ENCODE results near the gene CAMTA1. TPM values are rescaled to one million over a fixed set of nuclear protein-coding genes. Genes with fewer than 3 reads are reported as not detected.

CAMTA1 gene
- polyA plus RNA-seq, 1 of the 3 experiments (the other 2 are of a cell fraction) = 63.1 TPM

DNA sequence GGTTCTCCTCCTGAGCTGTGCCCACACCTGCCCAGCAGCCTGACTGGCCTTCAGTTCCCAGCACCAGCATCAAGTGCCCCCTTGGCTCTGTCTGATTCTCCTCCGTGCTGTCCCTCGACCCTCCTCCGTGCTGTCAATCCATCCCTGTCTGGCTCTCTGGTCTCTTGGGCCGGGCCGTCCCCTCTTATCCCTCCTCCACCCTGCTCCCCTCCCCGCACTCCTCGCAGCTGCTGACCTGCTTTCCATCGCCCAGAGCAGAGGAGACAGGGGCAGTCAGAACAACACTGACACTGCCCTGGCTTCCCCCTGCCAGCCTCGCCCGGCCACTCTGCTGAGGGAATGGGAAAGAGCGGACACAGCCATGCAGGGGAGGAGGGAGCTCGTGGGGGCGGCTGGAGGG lies 267.4 kb downstream of the CAMTA1 start:
- H3F3A ChIP-seq (replicated peaks; ENCODE audit: insufficient read depth) = no peaks in the 10 kb centered on the region
- H3K9me3 ChIP-seq = no peaks in the 10 kb centered on the region
- H3K27ac ChIP-seq (ENCODE audit: low read depth in 2 of 2, low read length in 1 of 2) = no peak overlapping the region
- H4K20me1 ChIP-seq (ENCODE audit: insufficient read depth) = no peaks in the 10 kb centered on the region
- POLR2A ChIA-PET = no interaction called here
- no peaks in the 10 kb centered on the region for H3K79me2 ChIP-seq (ENCODE audit: insufficient read depth)
- DNase-seq = no peak
- H3K36me3 ChIP-seq (replicated peaks in 1 of 2; ENCODE audit: control insufficient read depth in 1 of 2, insufficient read depth in 2 of 2, low read length in 1 of 2) = no peaks in the 10 kb centered on the region
- H3K4me1 ChIP-seq (ENCODE audit: control insufficient read depth in 1 of 2, insufficient read depth in 2 of 2, low read depth in 1 of 2, low read length in 1 of 2) = peaks cover 0 to under 1% of the 10 kb centered on the region in 2 experiments; a peak in 1 of 4 replicates
- H3K9me2 ChIP-seq = no peaks in the 10 kb centered on the region
- CTCF ChIA-PET = interaction anchor here (1.5 to 3.5 kb wide), 2 partner anchors 10 to 18 kb away, joined by 6 to 14 read pairs; no protein-coding TSS in a partner anchor
- no peak overlapping the region for H2AFZ ChIP-seq (ENCODE audit: low read depth)
- no peak overlapping the region for H3K4me3 ChIP-seq (ENCODE audit: low read depth in 2 of 2, low read length in 1 of 2)
- no peaks in the 10 kb centered on the region for H3K27me3 ChIP-seq (ENCODE audit: insufficient read depth)
- 72% methylated on average over 12 of the region's 13 CpGs for WGBS (ENCODE audit: low lambda C conversion rate)
- TF ChIP-seq EZH2phosphoT487 (IDR thresholded peaks at IDR 0.05; ENCODE audit: borderline replicate concordance, low read depth) (no peak), ZBTB33 (IDR thresholded peaks at IDR 0.05; ENCODE audit: borderline replicate concordance, low read depth) (no peak), REST (IDR thresholded peaks at IDR 0.05; ENCODE audit: low read depth, low read length) (no peak), GABPA (IDR thresholded peaks at IDR 0.05; ENCODE audit: low read depth) (no peak), GATA2 (CRISPR knock-in tag; IDR thresholded peaks at IDR 0.05) (no peak), RAD21 (IDR thresholded peaks at IDR 0.05; ENCODE audit: low read length) (no peak), FOSL2 (IDR thresholded peaks at IDR 0.05; ENCODE audit: borderline replicate concordance, low read depth) (no peak)
- no peak overlapping the region for H3K9ac ChIP-seq
- H3K4me2 ChIP-seq = no peak overlapping the region

GRCh38 chr1:7060745-7061144 lies 275.5 kb downstream of the CAMTA1 start:
- Histone ChIP-seq H3K4me3 (ENCODE audit: low read depth in 2 of 2, low read length in 1 of 2) (no peak overlapping the region), H3F3A (replicated peaks; ENCODE audit: insufficient read depth) (no peaks in the 10 kb centered on the region), H2AFZ (ENCODE audit: low read depth) (no peak overlapping the region), H3K79me2 (ENCODE audit: insufficient read depth) (no peaks in the 10 kb centered on the region), H3K9me2 (no peaks in the 10 kb centered on the region), H3K4me2 (no peak overlapping the region), H3K27ac (ENCODE audit: low read depth in 2 of 2, low read length in 1 of 2) (no peak overlapping the region), H4K20me1 (ENCODE audit: insufficient read depth) (no peaks in the 10 kb centered on the region), H3K36me3 (replicated peaks in 1 of 2; ENCODE audit: control insufficient read depth in 1 of 2, insufficient read depth in 2 of 2, low read length in 1 of 2) (no peaks in the 10 kb centered on the region), H3K9ac (no peak overlapping the region), H3K27me3 (ENCODE audit: insufficient read depth) (no peaks in the 10 kb centered on the region), H3K4me1 (ENCODE audit: control insufficient read depth in 1 of 2, insufficient read depth in 2 of 2, low read depth in 1 of 2, low read length in 1 of 2) (no peaks in the 10 kb centered on the region), H3K9me3 (no peaks in the 10 kb centered on the region)
- DNase-seq = no peak
- ChIA-PET CTCF (interaction anchor here (1.2 to 2.4 kb wide), 4 partner anchors 11 to 606 kb away, joined by 3 to 26 read pairs (median 4); no protein-coding TSS in a partner anchor), POLR2A (no interaction called here)
- 63% methylated on average over 12 of the region's 12 CpGs for WGBS (ENCODE audit: low lambda C conversion rate)
- TF ChIP-seq RXRA (IDR thresholded peaks at IDR 0.05; ENCODE audit: borderline replicate concordance, low read depth) (no peak), FOXM1 (IDR thresholded peaks at IDR 0.05; ENCODE audit: low read depth) (no peak), GABPA (IDR thresholded peaks at IDR 0.05; ENCODE audit: low read depth) (no peak), FOSL2 (IDR thresholded peaks at IDR 0.05; ENCODE audit: borderline replicate concordance, low read depth) (no peak), GATA2 (CRISPR knock-in tag; IDR thresholded peaks at IDR 0.05) (no peak), MEF2A (IDR thresholded peaks at IDR 0.05; ENCODE audit: borderline replicate concordance, low read depth) (no peak), USF1 (IDR thresholded peaks at IDR 0.05; ENCODE audit: borderline replicate concordance, low read depth) (no peak), RAD21 (IDR thresholded peaks at IDR 0.05; ENCODE audit: low read length) (no peak), NFIC (IDR thresholded peaks at IDR 0.05; ENCODE audit: borderline replicate concordance) (no peak), PBX3 (IDR thresholded peaks at IDR 0.05) (no peak), EP300 (IDR thresholded peaks at IDR 0.05; ENCODE audit: borderline replicate concordance in 1 of 2, low read depth in 1 of 2, low read length in 1 of 2) (no peak), SIN3A (IDR thresholded peaks at IDR 0.05; ENCODE audit: borderline replicate concordance, low read depth, low read length) (no peak), NRF1 (IDR thresholded peaks at IDR 0.05; ENCODE audit: low read depth, low read length) (no peak), FOXJ3 (CRISPR knock-in tag; IDR thresholded peaks at IDR 0.05) (no peak), YY1 (IDR thresholded peaks at IDR 0.05; ENCODE audit: low read depth) (no peak), EZH2phosphoT487 (IDR thresholded peaks at IDR 0.05; ENCODE audit: borderline replicate concordance, low read depth) (no peak)
